IPS-NIHi7 (cell line): ENCODE data around the gene RPL27.

Source experiments
- DNase-seq: peaks from one replicate; pipeline ENCODE4 v3.0.0; 2012; ENCODE audit warnings: mixed read lengths; ENCODE audit errors: extremely low spot score

RPL27 gene

DNA sequence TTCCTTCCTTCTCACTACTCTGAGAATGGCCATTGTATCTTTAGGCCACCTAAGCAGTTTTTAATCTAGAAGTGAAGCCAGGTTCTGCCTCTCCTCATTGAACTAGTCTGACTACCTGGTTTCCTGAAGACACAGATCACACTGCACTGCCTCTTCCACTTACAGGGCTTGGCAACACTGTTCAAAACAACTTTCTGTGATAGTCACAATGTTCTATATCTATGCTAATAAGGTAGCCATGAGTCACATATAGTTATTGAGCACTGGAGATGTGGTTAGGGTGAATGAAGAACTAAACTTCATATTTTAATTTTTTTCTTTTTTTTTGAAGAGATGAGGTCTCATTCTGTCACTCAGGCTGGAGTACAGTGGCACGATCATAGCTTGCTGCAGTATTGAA lies 53.8 kb downstream of the RPL27 start:
- DNase-seq, result no peak
